Measurements from ENCODE around the gene PGAP6.
"Not testable (repeated sequence)": the region's sequence is repeated elsewhere in the genome, so short reads cannot be mapped to it uniquely, and the experiment has no call there.

Gene PGAP6

DNA sequence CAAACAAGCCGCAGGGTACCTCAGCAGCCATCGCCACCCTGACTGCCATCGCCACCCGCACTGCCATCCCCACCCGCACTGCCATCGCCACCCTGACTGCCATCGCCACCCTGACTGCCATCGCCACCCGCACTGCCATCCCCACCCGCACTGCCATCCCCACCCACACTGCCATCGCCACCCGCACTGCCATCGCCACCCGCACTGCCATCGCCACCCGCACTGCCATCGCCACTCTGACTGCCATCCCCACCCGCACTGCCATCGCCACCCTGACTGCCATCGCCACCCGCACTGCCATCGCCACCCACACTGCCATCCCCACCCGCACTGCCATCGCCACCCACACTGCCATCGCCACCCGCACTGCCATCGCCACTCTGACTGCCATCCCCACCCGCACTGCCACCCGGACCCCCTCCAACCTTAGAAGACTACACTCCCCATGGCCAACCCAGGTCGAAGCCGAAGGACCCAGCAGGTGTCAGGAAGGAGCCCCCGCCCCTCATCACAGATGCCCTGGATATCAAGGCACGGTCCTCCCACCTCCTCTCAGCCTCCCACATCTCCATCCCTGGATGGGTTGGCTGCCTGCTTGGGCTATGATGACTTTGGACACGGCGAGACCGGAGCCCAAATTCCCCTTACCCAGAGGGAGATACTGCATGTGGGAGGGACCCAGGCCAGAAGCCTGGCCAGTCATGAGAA, 3.5 kb downstream of the PGAP6 start:
- DNase-seq, result not testable (repeated sequence)

DNA sequence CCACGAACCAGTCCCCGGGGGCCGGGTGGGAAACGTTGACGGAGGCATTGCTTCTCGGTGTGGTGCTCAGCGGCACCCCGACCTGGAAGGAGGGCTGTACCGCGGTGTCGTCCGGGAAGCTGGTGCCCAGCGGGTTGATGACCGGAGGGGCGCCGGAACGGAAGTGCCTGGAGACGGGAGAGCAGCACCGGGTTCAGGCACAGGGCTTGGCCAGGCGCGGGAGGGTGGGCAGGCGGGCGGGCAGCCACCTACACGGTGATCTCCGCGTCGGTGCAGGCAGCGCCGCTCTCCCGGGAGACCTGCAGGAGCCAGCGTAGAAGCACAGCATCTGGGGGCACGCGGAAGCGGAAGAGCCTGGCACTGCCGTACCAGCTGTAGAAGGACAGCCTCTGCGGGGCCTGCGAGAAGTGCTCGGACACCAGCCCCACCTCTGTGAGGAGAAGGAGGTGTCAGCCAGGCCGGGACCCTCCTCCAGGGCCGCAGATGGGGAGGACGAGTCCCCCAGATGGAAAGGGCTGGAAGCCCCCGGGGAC, 4.3 kb downstream of the PGAP6 start:
- no peak for DNase-seq

DNA sequence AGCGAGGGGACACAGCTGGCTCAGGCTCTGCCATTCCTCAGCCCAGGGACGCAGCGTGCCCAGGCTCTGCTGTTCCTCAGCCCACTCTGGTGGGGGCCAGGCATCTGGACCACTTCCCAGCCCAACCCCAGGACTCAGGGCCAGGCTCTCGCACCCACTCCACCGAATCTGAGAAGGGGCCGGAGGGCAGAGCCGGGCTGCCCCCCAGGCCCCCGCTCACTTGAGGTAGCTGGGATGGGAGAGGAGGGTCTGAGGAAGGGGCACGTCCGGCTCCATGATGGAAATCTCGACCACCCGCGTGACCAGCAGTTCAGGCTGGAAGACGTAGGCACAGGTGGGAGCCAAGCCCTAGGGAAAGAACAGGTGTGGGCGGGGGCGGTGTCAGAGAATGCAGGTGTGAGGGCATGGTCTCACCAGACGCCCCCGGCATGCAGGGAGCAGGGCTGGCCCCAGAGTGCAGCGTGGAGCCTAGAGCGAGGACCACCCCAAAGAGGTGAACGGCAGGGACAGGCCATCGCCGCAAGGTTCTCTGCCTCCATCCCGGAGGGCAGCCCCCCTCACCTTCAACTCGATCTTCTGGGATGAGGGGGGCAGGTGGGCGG, 4.9 kb downstream of the PGAP6 start:
- no peak for DNase-seq

DNA sequence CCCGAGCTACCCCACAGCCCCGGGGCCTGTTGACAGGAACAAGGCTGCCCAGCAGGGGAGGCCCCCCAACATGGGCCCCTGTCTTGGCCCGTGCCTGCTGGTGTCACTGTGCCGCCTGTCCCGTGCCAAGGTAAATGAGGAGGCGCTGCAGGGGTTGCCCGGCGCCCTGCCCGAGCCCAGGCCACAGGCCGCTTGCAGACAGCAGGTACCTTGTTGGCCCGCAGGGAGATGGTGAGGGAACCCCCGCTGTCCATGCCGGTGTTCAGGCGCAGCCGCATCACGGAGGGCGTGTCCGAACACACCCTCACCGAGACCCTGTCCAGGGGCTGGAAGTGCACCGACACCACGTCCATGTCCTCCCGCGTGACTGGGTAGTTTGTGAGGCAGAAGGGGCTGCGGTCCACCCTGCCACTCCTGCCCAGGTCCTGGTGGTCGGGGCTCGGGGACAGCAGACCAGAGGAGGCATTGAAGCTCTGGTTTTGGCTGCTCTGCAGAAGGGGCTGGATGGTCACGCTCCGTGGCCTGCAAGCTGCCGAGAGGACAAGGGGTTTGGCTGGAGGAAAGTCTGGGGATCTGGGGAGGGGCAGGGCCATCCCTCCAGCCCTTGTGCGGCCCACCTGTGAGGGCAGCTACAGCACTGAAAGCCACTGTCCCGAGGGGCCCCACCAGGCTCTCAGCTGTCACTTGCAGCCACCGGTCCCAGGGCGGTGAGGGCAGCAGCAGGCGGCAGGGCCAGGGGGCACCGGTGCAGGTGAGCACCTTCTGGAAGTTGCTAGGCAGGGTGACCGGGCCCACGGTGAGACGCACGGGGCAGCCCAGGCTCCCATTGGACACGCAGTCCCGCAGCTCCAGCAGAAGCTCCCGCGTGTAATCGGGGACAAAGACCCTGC, 5.6 kb downstream of the PGAP6 start:
- DNase-seq, result no peak

GRCh38 chr16:375212-375611, 6.6 kb downstream of the PGAP6 start:
- DNase-seq, result no peak

- no peak for DNase-seq
Measured at GRCh38 chr16:374616-374926, 7.2 kb downstream of the PGAP6 start.

DNA sequence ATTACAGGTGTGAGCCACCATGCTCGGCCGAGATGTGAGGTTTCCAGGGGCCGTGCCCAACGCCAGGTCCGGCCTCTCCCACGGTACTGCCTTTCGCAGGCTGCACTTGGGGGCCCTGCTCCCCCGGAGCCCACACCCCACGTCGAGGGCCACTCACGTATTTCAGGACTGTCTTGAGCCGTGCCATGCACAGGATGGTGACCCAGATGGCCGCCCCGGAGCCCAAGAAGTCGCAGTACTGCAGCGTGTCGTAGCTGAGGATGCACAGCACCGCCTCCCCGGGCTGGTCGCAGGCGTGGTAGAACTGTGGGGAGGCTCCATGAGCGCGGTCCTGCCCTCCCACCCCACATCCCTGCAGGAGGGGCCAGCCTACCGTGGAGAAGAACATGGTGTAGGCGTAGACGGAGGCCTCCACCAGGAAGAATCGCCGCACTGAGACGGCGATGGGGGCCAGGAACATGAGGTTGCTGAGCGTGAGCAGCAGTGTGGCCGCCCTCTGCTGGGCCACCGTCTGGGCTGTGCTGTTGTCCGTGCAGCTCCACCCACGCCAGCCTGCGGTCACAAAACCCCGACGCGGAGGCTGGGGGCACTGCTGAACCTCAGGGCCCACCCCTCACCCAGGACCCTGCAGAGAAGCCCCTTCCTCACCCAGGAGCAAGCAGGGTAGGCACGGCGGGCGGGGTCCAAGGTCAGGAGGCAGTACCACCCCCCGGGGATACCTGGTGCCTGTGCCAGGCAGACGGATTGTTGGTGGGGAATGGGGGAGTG, 7.7 kb downstream of the PGAP6 start:
- DNase-seq, result no peak

GRCh38 chr16:373020-373598, 8.7 kb downstream of the PGAP6 start:
- no peak for DNase-seq

- no peak for DNase-seq
Measured at GRCh38 chr16:372302-372983, 9.3 kb downstream of the PGAP6 start.

DNA sequence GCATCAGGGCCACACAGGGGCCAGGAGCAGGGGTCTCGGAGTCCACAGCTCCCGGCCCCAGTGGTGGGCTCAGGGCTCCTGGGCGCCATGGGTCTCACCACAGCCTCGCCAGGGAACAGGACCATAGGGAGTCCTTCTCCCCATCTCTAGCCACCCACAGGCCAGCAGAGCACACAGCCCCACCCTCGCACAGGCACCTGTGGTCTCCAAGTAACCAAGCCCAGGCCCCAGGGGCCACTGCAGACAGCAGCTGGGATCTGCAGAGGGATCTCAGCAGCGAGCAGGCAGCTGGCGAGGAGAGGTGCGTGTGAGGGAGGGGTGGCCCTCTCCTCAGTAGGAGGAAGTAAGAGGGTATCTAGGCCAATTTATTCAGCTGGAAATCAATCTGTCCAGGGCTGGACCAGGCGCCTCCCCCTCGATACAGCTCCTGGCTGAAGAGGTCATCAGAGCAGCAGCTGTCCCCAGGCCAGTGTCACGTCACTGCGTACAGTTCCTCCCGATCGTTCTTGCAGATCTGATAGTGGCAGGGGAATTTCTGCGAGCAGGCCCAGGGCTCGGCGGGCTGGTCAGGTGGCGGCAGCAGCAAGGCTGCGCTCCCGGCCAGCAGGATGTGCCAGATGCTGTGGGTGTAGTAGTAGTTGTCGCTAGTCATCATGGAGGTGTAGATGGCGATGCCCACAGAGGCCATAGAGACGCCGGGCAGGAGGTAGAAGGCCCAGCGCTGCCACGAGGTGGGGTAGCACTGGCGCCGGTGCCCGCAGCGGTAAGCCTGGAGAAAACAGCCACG, 10.1 kb downstream of the PGAP6 start:
- no peak for DNase-seq

GRCh38 chr16:370979-371514, 10.7 kb downstream of the PGAP6 start:
- DNase-seq, result no peak

GRCh38 chr16:370443-370842, 11.3 kb downstream of the PGAP6 start, which contains the start of gene MRPL28:
TSS of gene MRPL28 (minus strand) at chr16:370538. CDS start at chr16:370218, 320 bp downstream.
- peak; percentile 65 to 90 for DNase-seq

GRCh38 chr16:369866-370436, 11.8 kb downstream of the PGAP6 start:
- no peak for DNase-seq

- DNase-seq, result no peak
Measured at GRCh38 chr16:369275-369865, 12.4 kb downstream of the PGAP6 start.

DNA sequence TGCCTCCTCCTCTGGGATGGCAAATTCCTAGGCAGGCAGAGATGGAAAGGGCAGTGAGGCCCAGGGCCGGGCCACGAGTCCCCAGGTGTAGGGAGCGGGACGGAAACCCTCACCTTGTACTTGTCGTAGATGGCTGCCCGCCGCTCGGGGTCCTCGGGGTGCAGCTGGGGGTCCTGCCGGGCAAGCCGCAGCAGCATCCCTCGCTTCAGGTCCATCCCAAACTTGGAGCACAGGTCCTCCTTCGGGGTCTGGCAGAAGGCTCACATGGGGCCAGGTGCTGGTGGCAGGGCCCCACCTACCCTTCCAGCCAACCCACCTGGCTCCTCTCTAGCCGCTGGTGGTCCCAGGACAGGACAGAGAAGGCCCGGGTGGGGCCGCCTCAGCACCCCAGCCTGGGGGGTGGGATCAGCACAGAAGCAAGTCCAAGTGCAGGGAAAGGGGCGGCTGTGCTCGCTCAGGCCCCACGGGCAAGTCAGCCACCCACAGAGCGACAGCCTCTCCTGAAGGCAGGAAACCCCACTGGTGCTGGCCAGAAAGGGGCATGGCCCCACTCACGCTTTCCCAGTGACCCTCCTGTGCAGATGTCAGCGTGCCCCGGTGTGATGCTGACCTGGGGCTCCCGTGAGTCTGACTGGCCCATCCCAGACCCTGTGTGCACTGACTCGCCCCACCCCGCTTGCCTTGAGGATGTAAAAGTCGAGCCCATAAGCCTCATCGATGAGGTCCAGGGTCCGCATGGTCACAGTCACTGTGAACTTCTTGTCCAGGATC, 13.2 kb downstream of the PGAP6 start:
- DNase-seq, result no peak

GRCh38 chr16:367333-367903, 14.4 kb downstream of the PGAP6 start:
- no peak for DNase-seq

DNA sequence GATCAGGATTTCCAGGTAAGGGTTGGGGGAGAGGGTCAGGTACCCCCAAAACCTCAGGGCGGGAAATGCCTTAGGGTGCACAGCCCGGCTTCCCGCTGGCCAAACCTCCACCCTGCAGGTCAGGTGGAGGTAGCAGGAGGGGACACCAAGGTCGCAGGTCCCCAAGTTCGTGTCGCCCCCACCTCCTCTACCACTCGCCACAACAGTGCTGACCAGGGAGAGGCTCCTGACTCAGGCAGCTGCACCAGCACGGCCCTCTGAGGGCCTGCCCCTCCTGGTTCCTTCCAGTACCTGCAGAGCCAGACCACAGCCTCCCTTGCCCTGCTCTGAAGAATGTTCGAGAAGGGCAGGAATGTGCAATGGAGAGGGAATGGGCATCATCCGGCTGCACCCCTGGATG, 15.3 kb downstream of the PGAP6 start:
- no peak for DNase-seq

GRCh38 chr16:364595-365491, 16.9 kb downstream of the PGAP6 start:
- DNase-seq, result no peak

Measured in bone marrow (tissue), 2 donors.